GM18511 (cell line): ENCODE measurements around the gene POLG.

Experiments
- ATAC-seq: cut with Tn5 transposase; IDR thresholded peaks from one replicate; pipeline ENCODE4 v1.9.1; 2021; ENCODE audit warnings: mild to moderate bottlenecking, moderate library complexity; ENCODE audit not compliant: unreplicated experiment

POLG gene

DNA sequence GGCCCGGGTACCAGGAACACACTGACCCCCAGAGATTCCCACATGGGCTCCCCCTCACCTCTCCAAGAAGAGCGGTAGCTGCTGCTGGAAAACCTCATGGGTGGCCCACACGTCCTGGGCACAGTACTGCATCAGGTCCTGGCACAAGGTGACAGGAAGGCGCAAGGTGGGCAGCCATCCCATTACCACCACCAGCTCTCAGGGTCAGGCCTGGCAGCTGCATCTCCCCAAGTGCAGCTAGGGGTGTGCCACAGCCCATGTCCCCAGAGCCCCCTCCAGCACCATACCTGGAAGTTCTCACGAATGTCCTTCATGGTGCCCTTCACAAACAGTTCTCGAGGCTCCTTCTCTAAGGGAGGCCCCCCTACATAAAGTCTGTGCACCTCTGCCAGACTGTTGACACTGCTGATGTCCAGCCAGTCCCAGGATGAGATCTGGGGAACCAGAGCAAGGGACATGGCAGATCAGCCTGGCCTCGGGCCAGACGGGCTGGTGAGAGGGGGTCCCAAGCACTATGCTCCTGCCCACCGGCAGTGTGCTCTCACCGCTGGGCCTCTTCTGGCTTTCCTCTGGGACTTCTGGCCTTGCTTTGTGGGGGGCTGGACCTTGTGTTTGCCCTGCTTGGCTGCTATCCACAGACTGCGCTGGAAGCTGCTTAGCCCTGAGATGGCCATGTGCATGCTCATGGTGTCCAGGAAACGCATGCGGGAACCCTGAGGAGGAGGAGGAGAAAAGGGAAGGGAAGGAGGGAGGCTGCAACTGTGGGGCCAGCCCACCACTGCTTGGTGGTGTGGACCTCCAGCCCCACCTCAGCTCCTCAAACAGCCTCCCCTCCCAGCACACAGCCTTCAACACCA, 6.0 kb downstream of the POLG start:
- ATAC-seq = no peak

- ATAC-seq = no peak
Measured at GRCh38 chr15:89327113-89327512, 7.5 kb downstream of the POLG start.

DNA sequence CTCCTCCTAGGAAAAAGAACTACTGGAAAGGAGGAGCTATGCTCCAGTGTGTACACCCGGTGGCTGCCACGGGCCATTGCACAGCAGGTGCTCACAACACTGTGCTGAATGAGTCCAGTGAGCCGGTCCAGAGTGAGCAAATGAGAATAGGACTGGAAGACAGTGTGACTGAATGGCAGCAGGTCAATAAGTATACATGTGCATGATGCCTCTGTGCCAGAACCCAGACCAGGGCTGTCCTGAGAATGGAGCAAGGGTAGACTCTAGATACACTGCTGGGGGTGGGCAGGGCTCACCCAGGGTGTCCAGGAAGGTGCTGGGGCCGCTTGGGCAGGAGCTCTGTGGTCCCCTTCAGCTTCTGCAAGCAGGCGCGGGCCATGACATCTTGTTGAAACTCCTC, 8.3 kb downstream of the POLG start:
- no peak for ATAC-seq

- no peak for ATAC-seq
Measured at GRCh38 chr15:89325039-89325803, 9.4 kb downstream of the POLG start.

GRCh38 chr15:89323825-89324224, 10.8 kb downstream of the POLG start:
- no peak for ATAC-seq

DNA sequence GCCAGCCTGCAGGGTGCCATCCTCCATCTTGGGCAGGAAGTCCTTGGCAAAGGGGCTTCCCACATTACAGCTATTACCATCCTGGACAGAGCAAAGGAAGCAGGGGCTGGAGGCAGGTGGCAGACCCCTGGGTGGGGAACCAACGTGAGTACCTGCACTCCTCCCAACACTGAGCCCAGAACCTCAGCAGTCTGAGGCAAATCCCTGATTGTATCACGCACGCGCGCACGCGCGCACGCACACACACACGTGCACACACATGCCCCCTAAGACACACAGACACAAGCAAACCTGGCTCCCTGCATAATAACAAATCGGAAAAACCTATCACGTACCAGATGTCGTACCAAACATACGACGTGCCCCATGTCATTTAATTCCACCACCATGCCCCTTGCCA, 11.8 kb downstream of the POLG start:
- ATAC-seq = no peak

DNA sequence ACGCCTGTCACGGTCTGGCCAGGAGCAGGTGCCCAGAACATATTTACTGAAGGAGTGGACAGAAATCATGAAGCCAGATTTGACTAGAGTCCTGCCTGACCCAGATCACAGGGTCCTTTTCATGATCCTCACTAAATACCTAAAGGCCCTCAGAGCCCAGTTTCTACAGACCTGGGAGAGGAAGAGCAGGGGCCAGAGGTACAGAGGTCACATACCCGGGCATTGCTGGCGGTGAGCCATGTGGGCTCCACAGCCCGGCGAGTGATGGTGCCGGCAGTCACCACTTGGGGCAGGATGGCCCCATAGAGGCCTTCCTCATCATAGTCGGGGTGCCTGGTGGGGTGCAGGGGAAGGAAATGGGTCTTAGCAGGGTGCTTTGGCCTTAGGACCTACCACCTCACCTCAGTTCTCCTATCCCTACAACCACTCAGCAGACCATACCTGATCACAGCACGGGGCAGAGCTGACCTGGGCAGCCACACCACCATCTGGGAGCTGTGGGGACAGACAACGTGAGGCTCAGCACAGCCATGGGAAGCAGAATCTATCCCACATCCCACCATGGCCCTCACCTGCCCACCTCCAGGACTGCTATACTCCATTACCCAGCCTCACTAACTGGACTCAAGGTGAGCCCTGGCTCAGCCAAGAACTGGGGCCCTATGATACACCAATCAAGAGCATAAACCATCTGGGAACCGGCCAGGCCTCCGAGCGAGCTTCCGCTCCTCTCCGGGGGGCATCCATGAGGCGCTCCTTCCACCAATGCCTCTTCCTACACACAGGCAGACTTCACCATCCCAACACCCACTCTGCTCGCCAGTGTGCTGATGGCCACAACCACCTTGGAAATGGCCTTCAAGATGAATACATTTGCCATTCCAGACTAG, 12.9 kb downstream of the POLG start:
- ATAC-seq = no peak

DNA sequence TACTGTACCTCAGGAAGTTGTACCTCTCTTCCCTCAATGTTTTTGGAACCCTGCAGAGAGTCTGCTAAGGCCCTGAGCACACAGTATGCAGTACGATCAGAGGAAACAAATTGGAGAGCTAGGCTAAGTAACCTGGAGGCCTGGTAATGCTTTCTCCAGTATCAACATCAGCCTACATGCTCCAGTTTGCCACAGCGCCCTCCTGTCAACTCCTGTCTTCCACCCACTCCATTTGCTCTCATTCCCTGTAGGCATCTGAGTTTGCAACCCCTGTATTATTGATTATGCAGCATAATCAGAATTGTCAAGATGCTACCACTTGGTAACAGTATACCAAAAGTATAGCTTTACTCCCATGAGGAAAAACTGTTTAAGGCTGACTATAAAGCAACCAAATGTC, 14.4 kb downstream of the POLG start:
- no peak for ATAC-seq

DNA sequence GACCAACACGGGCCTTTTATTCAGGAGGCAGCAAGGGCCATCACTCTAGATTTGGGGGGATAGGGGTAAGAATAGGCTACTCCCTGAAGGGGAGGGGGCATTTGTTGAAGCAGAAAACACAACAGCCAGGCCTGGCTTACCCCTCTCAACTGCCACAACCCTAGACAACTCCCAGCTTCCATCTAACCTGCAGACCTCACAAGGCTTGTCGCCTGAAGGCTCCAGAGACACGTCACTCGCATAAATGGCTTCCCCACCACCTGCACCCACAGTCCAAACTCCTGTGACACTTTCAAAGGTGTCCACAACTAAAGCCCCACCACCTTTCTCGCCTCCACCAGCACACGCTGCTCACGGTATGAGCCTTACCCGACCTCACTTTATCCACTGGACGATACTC, 14.9 kb downstream of the POLG start:
- ATAC-seq = no peak

GRCh38 chr15:89317186-89317720, 17.4 kb downstream of the POLG start:
- ATAC-seq = no peak

DNA sequence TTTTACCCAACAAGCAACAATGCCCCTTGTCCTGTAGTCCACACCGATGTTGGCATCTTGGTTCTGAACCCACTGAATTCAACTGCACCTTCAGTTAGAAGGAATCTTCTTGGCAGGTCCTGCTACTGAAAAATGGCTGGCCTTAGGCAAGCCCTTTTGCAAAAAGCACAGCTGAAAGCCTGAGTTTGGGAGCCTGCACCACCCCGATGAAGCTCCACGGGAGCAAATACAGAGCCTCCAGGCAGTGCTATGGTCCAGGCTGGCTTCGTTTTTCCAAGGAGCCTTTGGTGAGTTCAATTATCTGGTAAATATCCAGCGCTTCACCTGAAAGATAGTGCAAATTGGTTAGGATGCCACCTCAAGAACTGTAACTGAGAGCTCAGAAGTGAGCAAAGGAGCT, 18.1 kb downstream of the POLG start:
- no peak for ATAC-seq

DNA sequence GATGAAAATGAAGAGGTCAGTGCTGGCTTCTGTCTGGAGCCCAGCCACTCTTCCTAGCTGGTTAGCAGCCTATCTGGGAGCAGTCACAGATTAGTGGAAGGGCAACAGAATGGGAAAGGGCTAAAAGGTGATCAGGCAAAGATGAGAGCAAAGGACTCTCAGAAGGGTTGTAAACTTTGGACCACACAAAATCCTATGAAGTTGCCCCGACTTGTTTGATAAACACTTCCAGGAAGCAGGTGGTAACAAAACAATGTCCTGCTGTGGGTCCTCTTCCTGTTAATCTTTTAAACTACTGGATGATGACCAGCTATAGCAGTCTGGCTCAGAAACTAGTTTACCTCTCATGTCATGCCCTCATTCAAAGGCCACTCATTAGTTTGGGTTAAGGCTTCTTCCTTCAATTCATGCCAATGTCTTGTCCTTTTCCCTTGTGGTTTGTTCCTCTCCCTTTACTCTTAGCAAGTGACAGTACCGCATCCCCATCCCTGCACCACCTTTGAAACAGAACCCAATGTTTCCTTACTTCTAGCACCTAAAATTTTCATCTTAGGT, 19.2 kb downstream of the POLG start:
- ATAC-seq = no peak

DNA sequence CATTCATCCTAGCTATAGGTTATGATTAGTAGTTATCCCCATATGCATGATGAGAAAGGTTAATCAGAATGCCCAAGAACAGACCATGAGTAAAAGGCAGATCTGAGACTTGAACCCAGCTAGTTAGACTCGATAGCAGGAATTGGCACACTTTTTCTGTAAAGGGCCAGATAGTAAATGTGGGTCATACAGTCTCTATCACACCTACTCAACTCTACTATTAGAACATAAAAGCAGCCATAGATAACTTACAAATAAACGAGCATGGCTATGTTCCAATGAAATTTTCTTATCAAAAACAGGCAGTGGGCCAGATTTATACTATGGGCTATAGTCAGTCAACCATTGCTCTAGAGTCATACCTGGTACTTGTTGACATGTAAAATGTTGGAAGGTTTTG, 24.6 kb downstream of the POLG start:
- no peak for ATAC-seq

DNA sequence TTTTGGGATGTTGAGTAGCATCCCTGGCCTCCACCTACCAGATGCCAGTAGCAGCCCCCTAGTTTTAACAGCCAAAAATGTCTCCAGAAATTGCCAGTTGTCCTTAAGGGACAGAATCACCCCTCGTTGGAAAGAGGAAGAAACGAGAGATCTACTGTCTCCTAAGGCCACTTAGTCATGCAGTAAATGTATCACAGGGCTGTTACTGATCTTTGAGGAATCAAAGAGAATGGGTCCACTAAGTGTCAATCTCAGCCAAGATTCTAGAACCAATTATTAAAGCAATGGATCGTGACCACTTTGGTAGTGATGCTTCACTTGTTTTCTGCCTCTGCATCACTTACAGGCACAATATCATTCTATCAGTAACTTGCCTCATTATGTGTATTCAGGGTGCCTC, 26.4 kb downstream of the POLG start:
- ATAC-seq = no peak

DNA sequence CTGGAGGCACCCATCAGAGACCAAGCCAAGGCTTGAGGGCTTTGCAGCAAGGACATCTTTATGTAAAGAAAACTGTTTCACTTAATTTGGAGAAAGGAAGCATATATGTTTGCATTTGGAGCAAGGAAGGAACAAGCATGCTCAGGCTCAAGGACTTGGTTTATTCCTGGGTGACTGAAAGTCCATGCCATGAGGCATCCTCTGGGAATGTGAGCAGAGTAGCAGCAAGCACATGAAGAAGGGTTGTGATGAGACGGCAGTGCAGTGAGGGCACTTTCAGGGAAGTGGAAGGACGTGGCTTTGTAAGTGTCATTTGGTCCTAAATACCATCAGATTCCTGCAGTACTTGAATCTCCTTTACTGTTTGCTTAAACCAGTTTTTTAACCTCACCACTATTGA, 26.8 kb downstream of the POLG start:
- ATAC-seq = no peak

- no peak for ATAC-seq
Measured at GRCh38 chr15:89307046-89307587, 27.5 kb downstream of the POLG start.

- ATAC-seq = no peak
Measured at GRCh38 chr15:89305395-89305794, 29.2 kb downstream of the POLG start.

DNA sequence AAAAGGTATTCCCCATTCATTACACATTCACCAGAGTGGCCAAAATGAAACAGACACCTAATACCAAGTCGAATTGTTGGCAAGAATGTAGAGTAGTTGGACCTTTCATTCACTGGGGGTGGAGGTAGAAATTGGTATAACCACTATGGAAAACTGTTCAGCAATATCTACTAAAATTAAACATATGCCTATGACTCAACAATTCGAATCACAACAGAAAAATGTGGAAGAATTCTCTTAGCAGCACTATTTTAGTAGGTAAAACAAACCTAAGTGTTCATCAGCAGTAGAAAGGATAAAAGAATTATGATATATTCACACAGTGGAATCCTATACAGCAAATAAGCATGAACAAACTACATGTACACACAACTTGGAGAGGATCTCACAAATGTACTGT, 30.6 kb downstream of the POLG start:
- ATAC-seq = no peak

- ATAC-seq = no peak
Measured at GRCh38 chr15:89301304-89302089, 33.1 kb downstream of the POLG start.

GRCh38 chr15:89299896-89300295, 34.7 kb downstream of the POLG start:
- ATAC-seq = no peak
